HL-60/S4 treated with retinoic acid at 250 ng/mL for 4 days and 3 days (cell line): ENCODE results near the gene ALLC.

Experiments used
- in situ Hi-C: fragments of 300-500 bp; cut with MboI; formaldehyde crosslinking; loops from 2 replicates; pipeline ENCODE4 v1.7.0; 2022; ENCODE audit warnings: low sequenced_read_pairs

The ALLC gene

GRCh38 chr2:3708576-3708975, 50.6 kb downstream of the ALLC start:
- in situ Hi-C loops: no loop called here

GRCh38 chr2:3709225-3709624, 51.2 kb downstream of the ALLC start:
- in situ Hi-C loops: no loop called here

GRCh38 chr2:3712424-3712823, 54.4 kb downstream of the ALLC start:
- in situ Hi-C loops: no loop called here

- in situ Hi-C loops: no loop called here
Measured at GRCh38 chr2:3712831-3713503, 55.0 kb downstream of the ALLC start.

- in situ Hi-C loops: no loop called here
Measured at GRCh38 chr2:3718679-3719078, 60.7 kb downstream of the ALLC start.

- in situ Hi-C loops: no loop called here
Measured at GRCh38 chr2:3725002-3725401, 67.0 kb downstream of the ALLC start.

- in situ Hi-C loops: no loop called here
Measured at GRCh38 chr2:3725458-3726250, 67.7 kb downstream of the ALLC start.

- in situ Hi-C loops: no loop called here
Measured at GRCh38 chr2:3726511-3726910, 68.5 kb downstream of the ALLC start.

GRCh38 chr2:3727397-3728045, 69.5 kb downstream of the ALLC start:
- in situ Hi-C loops: no loop called here

GRCh38 chr2:3728104-3729054, 70.4 kb downstream of the ALLC start:
- in situ Hi-C loops: no loop called here

- in situ Hi-C loops: no loop called here
Measured at GRCh38 chr2:3729055-3729448, 71.1 kb downstream of the ALLC start.

- in situ Hi-C loops: no loop called here
Measured at GRCh38 chr2:3729786-3730185, 71.8 kb downstream of the ALLC start.

GRCh38 chr2:3730646-3731045, 72.6 kb downstream of the ALLC start:
- in situ Hi-C loops: no loop called here

GRCh38 chr2:3731829-3732228, 73.8 kb downstream of the ALLC start:
- in situ Hi-C loops: no loop called here

- in situ Hi-C loops: no loop called here
Measured at GRCh38 chr2:3736112-3736511, 78.1 kb downstream of the ALLC start.

- in situ Hi-C loops: no loop called here
Measured at GRCh38 chr2:3737128-3737527, 79.1 kb downstream of the ALLC start.

- in situ Hi-C loops: no loop called here
Measured at GRCh38 chr2:3738454-3738853, 80.5 kb downstream of the ALLC start.

GRCh38 chr2:3739313-3739712, 81.3 kb downstream of the ALLC start:
- in situ Hi-C loops: no loop called here

GRCh38 chr2:3741396-3741795, 83.4 kb downstream of the ALLC start:
- in situ Hi-C loops: no loop called here

- in situ Hi-C loops: no loop called here
Measured at GRCh38 chr2:3741867-3742602, 84.0 kb downstream of the ALLC start.
